Skeletal muscle cell (primary cell): ENCODE data around the gene STXBP6.
A peak's percentile ranks its signal among the peaks of the same experiment; 100 is the strongest.

Experiments used
- DNase-seq: peaks from one replicate; pipeline ENCODE4 v3.0.0-alpha.2; 2010; ENCODE audit warnings: low read depth
- H3K4me3 ChIP-seq: 2 replicates; pipeline ENCODE4 v1.5.1; 2011; ENCODE audit warnings: low read depth, mild to moderate bottlenecking, control low read depth, low read length, moderate library complexity

STXBP6 gene

DNA sequence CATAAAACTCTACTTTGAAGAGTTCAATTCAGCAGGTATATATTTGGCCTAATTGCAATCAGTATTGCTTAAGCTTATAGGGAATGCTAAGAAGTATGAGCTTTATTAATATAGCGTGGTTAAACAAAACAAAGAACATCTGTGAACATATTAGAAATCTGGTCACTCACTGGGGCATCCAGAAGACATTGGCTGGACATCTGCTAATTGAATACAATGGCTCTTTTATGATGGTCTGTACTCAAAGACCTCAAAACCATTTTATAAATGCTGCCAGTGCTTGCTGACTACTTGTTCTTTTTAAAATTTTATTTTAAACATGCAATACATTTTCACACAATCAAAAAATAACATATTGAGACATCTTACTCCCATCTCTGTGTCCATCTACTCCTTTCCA, 173.0 kb downstream of the STXBP6 start:
- H3K4me3 ChIP-seq, result no peak overlapping the region
- DNase-seq, result no peak

DNA sequence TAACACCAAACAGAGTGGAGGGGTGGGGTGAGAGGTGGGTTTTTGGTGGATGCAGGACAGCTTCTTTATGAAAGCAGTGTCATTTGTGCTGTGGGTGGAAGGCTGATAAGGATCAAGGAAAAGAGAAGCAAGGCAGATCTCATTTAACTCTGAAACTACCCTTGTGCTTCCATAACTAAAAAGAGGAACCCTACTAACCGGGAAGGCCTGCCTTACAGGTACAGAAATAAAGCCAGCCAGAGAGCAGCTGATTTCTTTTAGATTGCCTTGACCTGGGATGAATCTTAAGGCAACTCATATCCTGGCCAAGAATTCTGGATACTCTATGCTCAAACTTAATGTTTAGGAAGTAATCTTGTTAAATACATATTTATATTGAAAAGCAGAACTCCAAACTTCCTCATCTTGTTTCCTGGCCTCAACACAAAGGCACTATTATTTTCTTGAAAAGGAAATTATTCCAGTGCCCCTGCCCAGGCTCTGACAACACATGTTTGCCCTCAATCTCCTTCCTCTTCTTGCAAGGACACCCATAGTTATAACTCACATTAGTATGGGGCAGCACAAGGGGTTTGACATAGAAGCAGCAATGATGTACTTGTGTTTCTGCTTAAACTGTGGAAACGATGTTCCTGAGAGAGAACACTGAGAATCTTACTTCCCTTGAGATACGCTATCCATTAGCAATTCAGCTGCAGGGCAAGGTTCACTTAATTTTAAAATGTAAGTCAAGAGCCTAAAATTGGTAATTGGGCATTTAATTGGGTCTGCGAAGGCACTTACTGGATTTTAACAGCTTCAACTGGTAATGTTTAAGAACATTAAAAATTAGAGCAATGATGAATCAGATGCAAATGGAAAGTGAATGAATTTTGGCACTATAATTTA, 173.7 kb downstream of the STXBP6 start:
- no peak for DNase-seq
- H3K4me3 ChIP-seq, result no peak overlapping the region

DNA sequence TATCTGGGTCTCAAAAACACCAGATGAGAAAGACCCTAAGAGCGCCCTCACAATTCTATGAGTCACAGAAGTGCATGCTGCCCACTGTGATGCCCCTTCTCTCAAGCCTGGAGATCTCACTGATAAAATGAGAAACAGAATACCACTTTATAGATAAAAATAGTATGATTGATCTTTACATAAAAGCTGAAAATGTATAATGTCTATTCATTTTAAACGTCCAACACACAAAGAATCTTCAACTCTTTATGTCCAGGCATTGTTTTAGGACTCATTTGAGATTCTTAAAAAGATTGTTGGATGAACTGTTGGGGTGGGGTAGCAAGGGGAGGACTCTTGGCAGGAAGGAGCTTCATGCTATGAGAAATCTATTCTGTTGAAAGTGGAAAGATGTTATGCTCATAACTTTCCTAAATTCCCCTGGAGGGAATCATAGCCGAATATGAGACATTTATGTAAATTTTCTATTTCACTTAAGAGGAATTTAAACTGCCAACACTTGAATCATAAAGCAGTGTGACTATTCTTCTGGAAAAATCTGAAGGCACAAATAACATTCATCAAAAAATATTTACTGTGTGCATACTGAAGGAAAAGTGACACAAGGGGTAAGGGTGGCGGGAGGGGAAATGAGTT, 174.6 kb downstream of the STXBP6 start:
- no peak overlapping the region for H3K4me3 ChIP-seq
- DNase-seq, result no peak

GRCh38 chr14:24874514-24875202, 175.3 kb downstream of the STXBP6 start:
- DNase-seq, result no peak
- H3K4me3 ChIP-seq, result no peak overlapping the region

DNA sequence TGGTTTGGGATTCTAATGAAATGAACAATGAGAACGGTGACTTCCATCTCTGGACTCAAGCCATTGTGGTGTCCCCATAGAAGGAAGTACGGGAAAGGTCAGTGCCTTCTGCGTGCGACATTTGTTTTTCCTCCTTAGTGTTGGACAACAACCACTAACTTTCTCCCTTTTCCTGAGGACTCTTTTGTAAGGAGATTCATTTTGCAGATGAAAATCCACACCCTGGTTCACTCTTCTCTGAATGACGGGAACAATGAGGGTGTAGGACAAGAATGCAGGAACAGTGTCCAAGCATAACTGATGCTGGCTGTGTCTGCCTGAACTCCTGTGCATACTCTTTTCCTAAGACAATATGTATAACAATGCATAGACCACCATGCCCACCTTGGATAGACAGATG, 176.4 kb downstream of the STXBP6 start:
- no peak for DNase-seq
- H3K4me3 ChIP-seq, result no peak overlapping the region

DNA sequence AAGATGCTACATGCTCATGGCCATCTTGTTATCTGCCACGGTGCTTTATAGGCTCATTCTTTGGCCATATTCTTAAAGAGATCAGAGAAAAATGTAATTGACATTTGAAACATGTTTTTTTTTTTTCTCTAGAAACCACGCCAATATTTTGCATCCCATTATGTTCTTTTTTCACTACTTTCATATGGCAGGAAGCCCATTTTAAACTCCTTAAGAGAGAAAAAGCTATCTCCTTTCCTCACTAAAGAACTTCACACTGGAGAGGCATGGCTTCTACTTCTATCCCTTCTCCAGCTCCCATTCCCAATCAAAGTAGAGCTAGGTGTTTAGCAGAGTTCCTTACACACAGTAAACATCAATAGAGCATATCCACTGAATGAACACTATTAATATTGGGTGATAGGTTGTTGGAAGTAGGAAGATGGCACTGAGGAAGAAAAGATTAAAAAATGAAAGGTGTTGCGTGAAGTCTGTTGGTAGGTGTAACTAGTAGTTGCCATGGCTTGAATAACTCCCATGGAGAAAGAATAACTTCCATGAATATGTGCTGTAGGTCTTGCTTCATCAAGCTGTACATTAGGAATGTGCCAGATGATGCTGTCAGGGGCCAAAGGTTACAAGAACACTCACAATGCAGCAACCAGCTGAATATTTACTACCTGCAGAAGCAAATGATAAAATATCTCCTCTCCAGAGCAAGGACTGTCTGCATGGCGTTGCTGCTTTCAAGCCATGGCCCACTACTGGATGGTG, 178.8 kb downstream of the STXBP6 start:
- H3K4me3 ChIP-seq, result no peak overlapping the region
- peak; percentile 54 for DNase-seq

DNA sequence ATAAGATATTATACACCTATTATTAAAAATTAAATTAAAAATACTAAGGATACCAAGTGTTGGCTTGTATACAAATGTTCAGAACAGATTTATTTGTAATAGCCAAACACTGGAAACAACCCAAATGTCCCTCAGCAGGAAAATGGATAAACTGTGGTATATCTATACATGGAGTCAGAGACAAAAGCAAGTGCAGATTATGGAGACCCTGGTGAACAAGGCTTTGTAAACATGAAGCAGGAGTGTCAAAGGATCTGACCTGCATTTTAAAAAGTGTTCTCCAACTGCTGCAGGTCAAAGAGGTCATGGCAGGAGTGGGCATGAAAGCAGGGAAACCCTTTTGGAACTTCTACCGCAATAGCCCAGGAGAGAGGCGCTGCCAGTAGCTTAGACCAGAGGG, 181.6 kb downstream of the STXBP6 start:
- no peak for DNase-seq
- no peak overlapping the region for H3K4me3 ChIP-seq

GRCh38 chr14:24866067-24866639, 183.8 kb downstream of the STXBP6 start:
- no peak overlapping the region for H3K4me3 ChIP-seq
- DNase-seq, result no peak

GRCh38 chr14:24863968-24864684, 185.8 kb downstream of the STXBP6 start:
- DNase-seq, result no peak
- H3K4me3 ChIP-seq, result no peak overlapping the region

DNA sequence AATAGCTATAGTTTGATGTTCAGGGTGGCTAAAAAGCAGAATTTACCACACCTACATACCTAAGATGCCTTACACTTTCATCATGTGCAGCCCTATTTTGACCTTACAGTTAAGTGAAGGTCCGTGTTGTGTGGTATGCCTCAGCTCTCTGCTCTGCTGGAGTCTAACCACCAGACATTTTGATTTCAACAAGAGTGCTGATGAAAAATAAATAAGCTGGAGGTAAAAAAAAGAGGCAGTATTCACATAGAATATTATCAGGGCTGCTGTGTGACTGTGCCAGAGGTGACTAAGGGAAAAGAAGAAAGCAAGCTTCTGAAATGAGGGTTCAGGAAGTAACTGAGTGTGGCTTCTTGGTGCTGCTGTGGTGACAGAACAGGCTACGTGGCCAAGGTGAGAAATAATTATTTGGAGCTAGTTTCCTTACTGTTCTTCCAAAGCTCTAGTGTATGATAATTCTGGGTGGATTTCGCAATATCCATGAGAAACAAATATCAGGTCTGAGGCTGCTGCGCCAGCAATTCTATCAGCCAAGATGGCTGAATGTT, 188.8 kb downstream of the STXBP6 start:
- no peak overlapping the region for H3K4me3 ChIP-seq
- no peak for DNase-seq

GRCh38 chr14:24859559-24859958, 190.4 kb downstream of the STXBP6 start:
- H3K4me3 ChIP-seq, result no peak overlapping the region

DNA sequence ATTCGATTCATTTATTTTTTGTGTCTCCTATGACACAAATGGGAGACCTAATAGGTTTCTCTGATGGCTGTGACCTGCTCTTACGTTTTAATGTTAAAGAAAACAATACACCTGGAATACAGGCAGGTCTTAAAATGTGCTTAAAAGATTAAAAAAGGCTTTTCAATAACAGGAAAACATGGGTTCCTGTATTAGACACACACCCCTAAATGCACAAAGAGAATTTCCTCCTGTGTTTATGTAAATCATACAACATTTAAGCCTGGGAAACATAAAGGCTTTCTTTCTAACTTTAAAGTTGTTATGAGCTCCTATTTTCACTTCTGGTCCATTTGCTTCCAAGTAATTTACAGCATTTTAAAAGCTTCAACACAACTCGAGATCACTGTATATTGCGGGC, 191.3 kb downstream of the STXBP6 start:
- DNase-seq, result no peak
- H3K4me3 ChIP-seq, result no peak overlapping the region

More at GRCh38 chr14:24859559-24859958, 190.4 kb downstream of the STXBP6 start:
- no peak for DNase-seq

DNA sequence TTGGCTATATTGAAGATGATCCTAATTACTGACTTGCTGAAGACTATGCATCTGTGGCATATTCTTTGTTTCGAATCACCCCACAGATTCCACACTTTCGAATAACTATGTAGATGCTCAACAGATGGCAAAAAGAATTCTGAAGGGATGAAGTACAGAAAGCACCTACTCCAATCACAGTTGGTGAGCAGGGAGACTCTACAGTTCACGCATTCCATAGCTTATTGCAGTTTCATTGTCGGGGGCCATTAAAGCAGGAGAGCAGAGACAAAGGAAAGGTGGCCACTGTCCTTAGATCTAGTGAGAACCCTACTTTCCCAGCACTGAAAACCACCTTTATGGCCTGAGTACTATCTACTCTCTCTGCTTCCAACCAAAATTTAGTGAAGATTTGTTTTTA, 191.9 kb downstream of the STXBP6 start:
- DNase-seq, result no peak
- H3K4me3 ChIP-seq, result no peak overlapping the region

DNA sequence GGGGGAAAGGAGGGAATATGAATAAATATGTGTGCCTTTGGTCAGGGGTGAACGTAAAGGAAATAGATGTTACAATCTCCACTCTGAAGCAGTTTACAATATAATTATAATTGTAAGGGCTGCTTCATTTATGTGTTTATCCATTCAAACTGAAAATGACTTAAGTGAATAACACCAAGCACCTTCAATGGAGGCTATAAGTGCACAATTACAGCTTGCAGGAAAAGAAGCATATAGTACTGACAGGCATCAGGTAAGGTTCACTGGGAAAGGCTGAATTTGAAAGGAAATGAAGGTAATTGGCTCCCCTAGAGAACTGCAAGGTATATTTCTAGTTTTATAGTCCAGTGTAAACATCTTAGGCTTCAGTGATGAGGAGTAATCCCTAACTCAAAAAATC, 192.7 kb downstream of the STXBP6 start:
- DNase-seq, result no peak
- H3K4me3 ChIP-seq, result no peak overlapping the region

GRCh38 chr14:24853446-24853845, 196.5 kb downstream of the STXBP6 start:
- H3K4me3 ChIP-seq, result no peak overlapping the region
- no peak for DNase-seq

GRCh38 chr14:24852312-24853060, 197.5 kb downstream of the STXBP6 start:
- no peak for DNase-seq
- H3K4me3 ChIP-seq, result no peak overlapping the region

DNA sequence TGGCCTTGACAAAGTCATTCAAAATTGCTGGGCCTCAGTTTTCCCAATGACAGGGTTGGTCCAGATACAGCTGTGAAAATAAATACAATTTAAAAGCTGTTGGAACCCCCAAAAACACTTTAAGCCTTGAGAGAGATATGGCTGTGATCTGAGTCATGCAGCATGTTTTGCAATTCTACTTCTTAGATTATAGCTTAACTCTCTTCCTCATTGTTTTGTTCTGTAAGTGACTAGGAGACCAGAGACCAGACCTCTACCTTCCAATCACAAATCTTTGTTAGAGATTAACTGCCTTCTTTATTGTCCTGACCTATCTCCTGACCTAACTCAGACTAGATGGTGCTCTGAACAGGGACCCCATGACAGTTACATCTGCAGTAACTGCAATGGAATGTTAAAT, 198.1 kb downstream of the STXBP6 start:
- DNase-seq, result no peak
- H3K4me3 ChIP-seq, result no peak overlapping the region

DNA sequence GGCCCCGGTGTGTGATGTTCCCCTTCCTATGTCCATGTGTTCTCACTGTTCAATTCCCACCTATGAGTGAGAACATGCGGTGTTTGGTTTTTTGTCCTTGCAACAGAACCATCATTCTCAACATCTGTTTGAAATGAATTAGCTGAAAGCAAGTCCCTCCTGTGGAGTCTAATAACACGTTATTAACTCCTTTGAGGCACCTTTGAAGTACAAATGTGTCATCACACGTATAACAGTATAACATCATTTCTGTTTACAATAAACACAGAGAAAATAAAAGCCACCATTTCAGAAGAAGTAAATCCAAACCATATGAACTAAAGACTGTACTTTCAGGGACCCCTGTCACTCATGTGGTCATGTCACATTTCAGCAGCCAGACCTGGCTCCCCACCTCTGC, 198.5 kb downstream of the STXBP6 start:
- DNase-seq, result no peak
- no peak overlapping the region for H3K4me3 ChIP-seq
